Mesothelial cell of epicardium (in vitro differentiated cells): Measurements from ENCODE around the gene METRNL. TPM values are rescaled to one million over a fixed set of nuclear protein-coding genes. Genes with fewer than 3 reads are reported as not detected.
A peak's percentile ranks its signal among the peaks of the same experiment; 100 is the strongest.

Experiments
- DNase-seq, 2 experiments: peaks; one replicate each; pipeline ENCODE4 v3.0.0; 2021; ENCODE audit warnings: low spot score in 2 of 2; ENCODE audit not compliant: unreplicated experiment in 2 of 2
- H3K27ac Mint-ChIP-seq: 2 replicates; pipeline ENCODE4 v1.8.0; 2021; ENCODE audit warnings: mixed read lengths
- H3K27me3 Mint-ChIP-seq: 2 replicates; pipeline ENCODE4 v1.8.0; 2021; ENCODE audit warnings: low read depth, mixed read lengths
- H3K36me3 Mint-ChIP-seq: 2 replicates; pipeline ENCODE4 v1.8.0; 2021; ENCODE audit warnings: mixed read lengths
- H3K4me1 Mint-ChIP-seq: 2 replicates; pipeline ENCODE4 v1.8.0; 2021; ENCODE audit warnings: mixed read lengths
- H3K4me3 Mint-ChIP-seq: 2 replicates; pipeline ENCODE4 v1.8.0; 2021; ENCODE audit warnings: mild to moderate bottlenecking, moderate library complexity, mixed read lengths
- H3K9me3 Mint-ChIP-seq: 2 replicates; pipeline ENCODE4 v1.8.0; 2021; ENCODE audit warnings: mixed read lengths
- CTCF ChIP-seq: fragments of 200-600 bp; sonication (generic); IDR thresholded peaks from one replicate; pipeline ENCODE4 v1.5.0; 2021; ENCODE audit warnings: antibody characterized with exemption; ENCODE audit not compliant: unreplicated experiment
- total RNA-seq: library from RNA; stranded (reverse); gene quantifications from 3 replicates; pipeline ENCODE4 v1.2.1, GENCODE V29; 2021

The METRNL gene
- total RNA-seq, 1 donor from 2014 or later = 106 TPM

- no peaks in the 10 kb centered on the region for H3K9me3 Mint-ChIP-seq
- no peak overlapping the region for H3K4me3 Mint-ChIP-seq
- no peaks in the 10 kb centered on the region for H3K36me3 Mint-ChIP-seq
- peaks cover 13% of the 10 kb centered on the region for H3K4me1 Mint-ChIP-seq
- H3K27ac Mint-ChIP-seq = no peak overlapping the region
- no peak for TF ChIP-seq CTCF
- no peaks in the 10 kb centered on the region for H3K27me3 Mint-ChIP-seq
- no peak for DNase-seq
Observed at GRCh38 chr17:83068641-83069570, 10.5 kb upstream of the METRNL start.

DNA sequence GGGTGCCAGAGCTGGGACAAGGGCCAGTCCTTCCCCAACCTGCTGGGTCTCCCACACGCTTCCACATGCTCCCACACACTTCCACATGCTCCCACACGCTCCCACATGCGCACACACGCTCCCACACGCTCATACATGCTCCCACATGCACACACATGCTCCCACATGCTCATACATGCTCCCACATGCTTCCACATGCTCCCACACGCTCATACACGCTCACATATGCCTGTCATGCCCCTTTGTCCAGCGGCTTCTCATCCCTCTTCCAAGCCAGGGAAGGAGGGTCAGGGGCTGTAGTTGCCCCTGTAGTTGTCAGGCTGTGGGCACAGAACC is 9.9 kb upstream of the METRNL start:
- Mint-ChIP-seq H3K27me3 (no peaks in the 10 kb centered on the region), H3K27ac (peak overlapping the region; percentile 30), H3K9me3 (no peaks in the 10 kb centered on the region), H3K36me3 (no peaks in the 10 kb centered on the region), H3K4me3 (no peak overlapping the region), H3K4me1 (peaks cover 15% of the 10 kb centered on the region)
- no peak for DNase-seq
- TF ChIP-seq CTCF = no peak

DNA sequence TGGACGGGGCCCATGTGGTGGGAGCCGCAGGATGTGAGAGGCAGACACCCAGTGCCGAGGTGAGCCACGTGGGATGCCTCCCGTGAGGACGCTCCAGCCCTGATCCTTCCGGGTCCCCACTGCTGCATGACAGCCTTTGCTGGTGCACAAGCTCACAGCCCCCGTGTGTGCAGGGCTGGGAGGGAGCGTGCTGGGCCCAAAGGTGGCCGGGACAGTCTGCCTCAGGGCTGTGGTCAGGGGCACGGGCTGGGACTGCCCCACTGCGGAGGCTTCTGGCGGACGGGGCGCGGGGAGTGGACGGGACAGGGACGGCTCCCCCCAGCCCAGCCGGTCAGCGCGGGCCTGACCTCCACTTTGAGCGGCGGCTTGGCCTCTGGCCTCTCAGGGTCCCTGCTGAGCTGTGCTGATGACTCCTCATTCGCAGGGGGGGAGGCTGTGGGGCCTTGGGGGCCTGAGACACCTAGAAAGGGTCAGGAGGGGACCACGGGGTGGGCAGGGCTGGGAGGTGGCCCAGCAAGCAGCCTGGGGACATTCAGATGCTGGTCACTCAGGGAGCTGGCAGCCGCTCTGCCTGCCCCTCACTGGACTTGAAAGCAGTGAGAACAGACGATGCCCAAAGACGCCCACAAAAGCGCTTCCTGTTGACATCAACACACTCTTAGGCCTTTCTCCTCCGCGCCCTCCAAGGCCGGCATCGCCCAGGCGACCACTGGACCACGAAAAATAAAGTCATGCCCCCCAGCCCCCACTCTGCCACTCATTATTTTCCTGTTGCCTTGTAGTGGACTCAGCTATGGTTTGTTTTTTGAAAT is 9.3 kb upstream of the METRNL start:
- H3K27ac Mint-ChIP-seq = no peak overlapping the region
- TF ChIP-seq CTCF = no peak
- H3K4me1 Mint-ChIP-seq = peaks cover 11% of the 10 kb centered on the region
- H3K27me3 Mint-ChIP-seq = no peaks in the 10 kb centered on the region
- no peaks in the 10 kb centered on the region for H3K9me3 Mint-ChIP-seq
- no peaks in the 10 kb centered on the region for H3K36me3 Mint-ChIP-seq
- no peak for DNase-seq
- no peak overlapping the region for H3K4me3 Mint-ChIP-seq

DNA sequence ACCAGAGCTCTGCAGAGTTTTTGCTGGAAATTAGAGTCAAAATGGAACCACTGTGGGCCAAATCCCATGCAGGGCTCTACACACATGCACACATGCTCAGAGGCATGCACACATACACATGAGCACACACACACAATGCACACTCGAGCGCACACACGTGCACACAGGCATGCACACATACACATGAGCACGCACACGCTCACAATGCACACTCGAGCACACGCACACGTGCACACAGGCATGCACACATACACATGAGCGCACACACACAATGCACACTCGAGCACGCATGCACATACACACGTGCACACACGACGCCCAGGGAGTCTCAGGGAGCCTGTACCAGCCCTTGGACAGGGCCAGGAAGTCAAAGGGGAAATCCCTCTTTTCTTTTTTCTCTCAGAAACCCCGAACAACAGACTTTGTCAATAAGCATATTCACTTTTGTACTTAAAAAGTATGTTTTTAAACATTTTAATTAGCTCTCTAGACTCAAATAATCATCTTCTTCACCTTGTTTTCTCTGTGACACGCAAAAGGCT is 8.5 kb upstream of the METRNL start:
- Mint-ChIP-seq H3K27ac (no peak overlapping the region), H3K9me3 (no peaks in the 10 kb centered on the region), H3K36me3 (no peaks in the 10 kb centered on the region), H3K4me3 (no peak overlapping the region), H3K27me3 (no peaks in the 10 kb centered on the region), H3K4me1 (peaks cover 11% of the 10 kb centered on the region)
- no peak for DNase-seq
- TF ChIP-seq CTCF = no peak

DNA sequence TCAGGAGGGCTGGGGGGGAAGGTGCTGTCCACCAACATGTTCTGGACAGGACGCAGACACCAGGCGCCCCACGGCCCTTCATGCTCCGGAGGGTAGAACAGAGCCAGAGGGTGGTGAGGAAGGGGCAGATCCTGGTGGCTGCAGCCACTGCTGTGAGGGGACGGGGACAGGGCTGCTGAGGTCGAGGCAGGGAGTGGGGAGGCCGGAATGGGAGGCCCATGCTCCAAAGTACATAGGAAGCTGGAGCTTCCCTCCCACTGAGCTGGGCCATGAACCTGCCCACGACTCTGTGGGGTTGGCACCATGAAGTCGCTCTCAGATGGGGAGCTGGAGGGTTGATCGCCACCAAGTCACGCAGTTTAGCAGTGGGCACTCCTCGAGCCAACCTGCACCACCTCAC is 8.0 kb upstream of the METRNL start:
- no peak for TF ChIP-seq CTCF
- no peak for DNase-seq
- H3K9me3 Mint-ChIP-seq = no peaks in the 10 kb centered on the region
- no peak overlapping the region for H3K27ac Mint-ChIP-seq
- H3K27me3 Mint-ChIP-seq = peaks cover 2% of the 10 kb centered on the region
- peaks cover 11% of the 10 kb centered on the region for H3K4me1 Mint-ChIP-seq
- no peaks in the 10 kb centered on the region for H3K36me3 Mint-ChIP-seq
- H3K4me3 Mint-ChIP-seq = no peak overlapping the region
